NT2/D1 (cell line): Measurements from ENCODE around the gene MCAT.

Experiments
- SUZ12 ChIP-seq: IDR thresholded peaks from 2 replicates; pipeline ENCODE4 v1.6.1; 2011; ENCODE audit not compliant: insufficient read length, insufficient read depth; ENCODE audit errors: extremely low read depth
- YY1 ChIP-seq: IDR thresholded peaks from 2 replicates; pipeline ENCODE4 v1.6.1; 2011; ENCODE audit not compliant: insufficient read length, insufficient read depth
- ZNF274 ChIP-seq: IDR thresholded peaks from 2 replicates; pipeline ENCODE4 v1.6.1; 2011; ENCODE audit warnings: mild to moderate bottlenecking, low read depth, low read length

DNA sequence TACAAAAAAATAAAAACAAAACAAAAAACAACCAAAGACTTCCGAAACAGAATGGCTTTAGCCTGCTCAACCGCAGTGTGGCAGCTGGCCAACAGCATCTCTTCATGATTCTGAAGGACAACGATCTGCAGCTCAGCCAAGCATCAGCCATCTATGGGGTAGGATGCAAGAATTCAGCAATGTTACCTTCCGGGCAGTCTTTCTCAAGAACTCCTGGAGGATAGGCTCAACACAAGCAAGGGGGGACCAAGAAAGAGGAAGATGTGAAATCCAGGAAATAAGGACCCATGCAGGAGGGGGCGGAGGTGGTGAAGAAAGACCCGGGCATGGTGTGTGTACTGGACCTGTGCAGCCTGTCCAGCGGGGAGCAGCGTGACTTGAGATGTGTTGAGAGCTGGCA lies 4.6 kb upstream of the MCAT start:
- TF ChIP-seq SUZ12, result no peak
- TF ChIP-seq YY1, result no peak
- TF ChIP-seq ZNF274, result no peak
